ENCODE results near the gene FREY1. TPM values are rescaled to one million over a fixed set of nuclear protein-coding genes. Genes with fewer than 3 reads are reported as not detected.

FREY1 gene
- total and polyA plus RNA-seq, 2 of the 13 experiments (the other 11 are each of a cell fraction or from before 2014, with no cell fraction given), result 0.44 to 0.73 TPM

GRCh38 chr11:45921561-45922424, 14.7 kb upstream of the FREY1 start (continued):
- TF ChIP-seq PREB (CRISPR knock-in tag; IDR thresholded peaks at IDR 0.05) (no peak), PITX1 (CRISPR knock-in tag; IDR thresholded peaks at IDR 0.05) (no peak), ETS1 (CRISPR knock-in tag; IDR thresholded peaks at IDR 0.05) (no peak), SAFB2 (CRISPR knock-in tag; IDR thresholded peaks at IDR 0.05; ENCODE audit: borderline replicate concordance, low read depth) (no peak), TEAD3 (CRISPR knock-in tag; optimal IDR thresholded peaks at IDR 0.05; ENCODE audit: borderline replicate concordance) (peak; percentile 43), ZMYM2 (CRISPR knock-in tag; IDR thresholded peaks at IDR 0.05) (no peak), EZH2 (conservative IDR thresholded peaks at IDR 0.05; ENCODE audit: low read depth, low read length) (no peak), ELF3 (CRISPR knock-in tag; IDR thresholded peaks at IDR 0.05) (no peak), ZNF800 (CRISPR knock-in tag; IDR thresholded peaks at IDR 0.05) (peak; percentile 57), GRHL1 (CRISPR knock-in tag; conservative IDR thresholded peaks at IDR 0.05) (no peak), ARID2 (CRISPR knock-in tag; IDR thresholded peaks at IDR 0.05; ENCODE audit: borderline replicate concordance) (no peak), MAX (IDR thresholded peaks at IDR 0.05) (peak; percentile 75), ZNF597 (CRISPR knock-in tag; IDR thresholded peaks at IDR 0.05) (no peak), MED13 (CRISPR knock-in tag; IDR thresholded peaks at IDR 0.05) (peak; percentile 49; the same call in 1 of the 2 replicates), POLR2G (IDR thresholded peaks at IDR 0.05; ENCODE audit: low read depth, low read length) (peak; percentile 60), ZC3H4 (CRISPR knock-in tag; IDR thresholded peaks at IDR 0.05; ENCODE audit: borderline replicate concordance) (0 out of 2 replicates have a peak, but pooled peaks have one; percentile 12), ZNF17 (CRISPR knock-in tag; IDR thresholded peaks at IDR 0.05) (peak; percentile 23; the same call in 1 of the 2 replicates), ZNF816 (CRISPR knock-in tag; IDR thresholded peaks at IDR 0.05; ENCODE audit: borderline replicate concordance) (no peak; the same call in 1 of the 2 replicates)
